ENCODE data around the gene SEZ6. TPM values are rescaled to one million over a fixed set of nuclear protein-coding genes. Genes with fewer than 3 reads are reported as not detected.
A peak's percentile ranks its signal among the peaks of the same experiment; 100 is the strongest.

SEZ6 gene
- total and polyA plus RNA-seq, 2 donors (not counting 1 experiment from before 2014, with no cell fraction given): not detected

DNA sequence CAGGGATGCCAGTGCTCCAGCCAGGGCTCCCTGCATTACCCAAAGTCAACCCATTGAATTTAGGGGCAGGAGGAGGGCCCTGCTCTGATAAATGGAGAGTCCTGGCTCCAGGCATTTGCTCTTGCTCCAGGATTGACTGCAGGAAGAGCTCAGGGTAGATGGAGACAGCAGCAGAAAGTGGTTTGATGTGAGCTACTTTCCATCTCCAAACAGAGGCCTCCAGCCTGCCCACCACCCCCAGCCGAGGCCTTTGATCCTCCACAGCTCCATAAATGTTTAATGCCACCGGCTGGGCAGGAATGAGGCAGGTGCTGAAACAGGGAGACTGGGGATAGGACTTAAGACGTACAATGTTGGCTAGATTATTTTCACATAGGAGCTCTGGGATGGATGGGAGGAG, 4.3 kb upstream of the SEZ6 start:
- H3K4me3 ChIP-seq (replicated peaks in 1 of 4; ENCODE audit: control extremely low read depth in 1 of 4, insufficient read depth in 1 of 4, low read depth in 3 of 4, low read length in 4 of 4): no peak overlapping the region
- no peak overlapping the region for H3K9ac ChIP-seq (ENCODE audit: insufficient read depth, low read length)
- peaks cover 31% of the 10 kb centered on the region for H3K27me3 ChIP-seq (ENCODE audit: control insufficient read depth, insufficient read depth, low read length)
- H3K9me3 ChIP-seq (ENCODE audit: control insufficient read depth, insufficient read depth, low read depth, low read length): no peaks in the 10 kb centered on the region
- TF ChIP-seq CTCF (conservative IDR thresholded peaks at IDR 0.05 in 1 of 2, IDR thresholded peaks at IDR 0.05 in 1 of 2; ENCODE audit: low read depth in 1 of 2, low read length in 2 of 2): no peak
- no peak for TF ChIP-seq EZH2 (IDR thresholded peaks at IDR 0.05; ENCODE audit: low read length, missing control alignments)
- no peaks in the 10 kb centered on the region for H4K20me1 ChIP-seq (ENCODE audit: control insufficient read depth, extremely low read depth, insufficient read depth, low read length)
- no peaks in the 10 kb centered on the region for H3K79me2 ChIP-seq (ENCODE audit: control insufficient read depth, insufficient read depth, low read length)
- no peak for DNase-seq (ENCODE audit: low read depth in 2 of 2)
- H3K36me3 ChIP-seq (ENCODE audit: control insufficient read depth, insufficient read depth, low read length): no peaks in the 10 kb centered on the region
- H3K4me1 ChIP-seq (ENCODE audit: control insufficient read depth, extremely low read depth, insufficient read depth, low read length): no peaks in the 10 kb centered on the region
- no peak overlapping the region for H2AFZ ChIP-seq (ENCODE audit: low read length)
- H3K4me2 ChIP-seq (ENCODE audit: extremely low read depth, insufficient read depth, low read length): no peak overlapping the region
- H3K27ac ChIP-seq (ENCODE audit: insufficient read depth, low read length): no peak overlapping the region

DNA sequence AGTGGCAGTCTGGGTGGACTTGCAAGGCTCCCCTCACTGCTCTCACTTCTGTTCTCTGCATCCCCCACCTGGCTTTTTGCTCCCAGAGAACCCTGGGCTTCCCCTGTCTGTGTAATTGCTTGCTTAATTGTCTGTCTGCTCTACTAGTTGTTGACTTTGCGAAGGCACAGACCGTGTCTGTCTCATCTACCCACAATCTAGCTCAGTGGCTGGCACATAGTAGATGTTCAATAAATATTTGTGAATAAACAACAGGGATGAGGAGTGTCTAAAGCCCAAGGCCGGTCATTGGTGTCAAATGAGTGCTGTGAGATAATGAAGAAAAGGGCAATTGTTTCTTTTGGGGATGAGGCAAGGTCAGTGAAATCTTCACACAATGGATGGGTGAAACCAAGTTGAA, 2.8 kb upstream of the SEZ6 start:
- Histone ChIP-seq H3K4me3 (replicated peaks in 1 of 4; ENCODE audit: control extremely low read depth in 1 of 4, insufficient read depth in 1 of 4, low read depth in 3 of 4, low read length in 4 of 4) (no peak overlapping the region), H3K4me1 (ENCODE audit: control insufficient read depth, extremely low read depth, insufficient read depth, low read length) (no peaks in the 10 kb centered on the region), H3K4me2 (ENCODE audit: extremely low read depth, insufficient read depth, low read length) (no peak overlapping the region), H4K20me1 (ENCODE audit: control insufficient read depth, extremely low read depth, insufficient read depth, low read length) (no peaks in the 10 kb centered on the region), H2AFZ (ENCODE audit: low read length) (no peak overlapping the region), H3K79me2 (ENCODE audit: control insufficient read depth, insufficient read depth, low read length) (no peaks in the 10 kb centered on the region), H3K36me3 (ENCODE audit: control insufficient read depth, insufficient read depth, low read length) (no peaks in the 10 kb centered on the region), H3K9me3 (ENCODE audit: control insufficient read depth, insufficient read depth, low read depth, low read length) (no peaks in the 10 kb centered on the region), H3K9ac (ENCODE audit: insufficient read depth, low read length) (no peak overlapping the region), H3K27ac (ENCODE audit: insufficient read depth, low read length) (no peak overlapping the region), H3K27me3 (ENCODE audit: control insufficient read depth, insufficient read depth, low read length) (peaks cover 34% of the 10 kb centered on the region)
- DNase-seq (ENCODE audit: low read depth in 2 of 2): no peak
- TF ChIP-seq EZH2 (IDR thresholded peaks at IDR 0.05; ENCODE audit: low read length, missing control alignments) (no peak), CTCF (conservative IDR thresholded peaks at IDR 0.05 in 1 of 2, IDR thresholded peaks at IDR 0.05 in 1 of 2; ENCODE audit: low read depth in 1 of 2, low read length in 2 of 2) (no peak)

- Histone ChIP-seq H3K9ac (ENCODE audit: insufficient read depth, low read length) (no peak overlapping the region), H3K27ac (ENCODE audit: insufficient read depth, low read length) (no peak overlapping the region), H3K4me3 (replicated peaks in 1 of 4; ENCODE audit: control extremely low read depth in 1 of 4, insufficient read depth in 1 of 4, low read depth in 3 of 4, low read length in 4 of 4) (no peak overlapping the region), H3K27me3 (ENCODE audit: control insufficient read depth, insufficient read depth, low read length) (peaks cover 39% of the 10 kb centered on the region), H3K9me3 (ENCODE audit: control insufficient read depth, insufficient read depth, low read depth, low read length) (no peaks in the 10 kb centered on the region), H3K79me2 (ENCODE audit: control insufficient read depth, insufficient read depth, low read length) (no peaks in the 10 kb centered on the region), H4K20me1 (ENCODE audit: control insufficient read depth, extremely low read depth, insufficient read depth, low read length) (no peaks in the 10 kb centered on the region), H3K4me2 (ENCODE audit: extremely low read depth, insufficient read depth, low read length) (no peak overlapping the region), H3K36me3 (ENCODE audit: control insufficient read depth, insufficient read depth, low read length) (no peaks in the 10 kb centered on the region), H3K4me1 (ENCODE audit: control insufficient read depth, extremely low read depth, insufficient read depth, low read length) (no peaks in the 10 kb centered on the region), H2AFZ (ENCODE audit: low read length) (no peak overlapping the region)
- no peak for TF ChIP-seq EZH2 (IDR thresholded peaks at IDR 0.05; ENCODE audit: low read length, missing control alignments)
- no peak for TF ChIP-seq CTCF (conservative IDR thresholded peaks at IDR 0.05 in 1 of 2, IDR thresholded peaks at IDR 0.05 in 1 of 2; ENCODE audit: low read depth in 1 of 2, low read length in 2 of 2)
- peak in 1 of 2 donors; percentile 48 for DNase-seq (ENCODE audit: low read depth in 2 of 2)
These were observed 2.1 kb upstream of the SEZ6 start for GRCh38 chr17:29007860-29008455.
